PFSK-1 (cell line): ENCODE results near the gene SGMS2.

Source experiments
- FOXP2 ChIP-seq: optimal IDR thresholded peaks from 2 replicates; pipeline ENCODE3; 2011; ENCODE audit warnings: borderline replicate concordance, control low read depth, inconsistent platforms; ENCODE audit not compliant: insufficient read depth; ENCODE audit errors: extremely low read length, extremely low read depth
- POLR2AphosphoS5 ChIP-seq: IDR thresholded peaks from 2 replicates; pipeline ENCODE4 v1.6.1; 2012; ENCODE audit warnings: low read depth, mild to moderate bottlenecking, control low read depth, low read length, moderate library complexity
- SIN3A ChIP-seq: IDR thresholded peaks from 2 replicates; pipeline ENCODE4 v1.6.1; 2012; ENCODE audit warnings: mild to moderate bottlenecking, low read length, moderate library complexity, borderline replicate concordance; ENCODE audit not compliant: insufficient read depth
- TAF1 ChIP-seq: IDR thresholded peaks from 2 replicates; pipeline ENCODE4 v1.6.1; 2012; ENCODE audit warnings: low read length, control low read depth, borderline replicate concordance; ENCODE audit not compliant: insufficient read depth
- TF ChIP-seq, protein P1 (sequence below), 2 experiments: IDR thresholded peaks; 2 replicates each; pipeline versions ENCODE4 v1.6.1 to v1.8.0; 2011 to 2012; ENCODE audit warnings: low read depth in 2 of 2, low read length in 2 of 2, control low read depth in 1 of 2, inconsistent platforms in 1 of 2, mild to moderate bottlenecking in 1 of 2, moderate library complexity in 1 of 2; ENCODE audit not compliant: insufficient read depth in 1 of 2

SGMS2 gene

DNA sequence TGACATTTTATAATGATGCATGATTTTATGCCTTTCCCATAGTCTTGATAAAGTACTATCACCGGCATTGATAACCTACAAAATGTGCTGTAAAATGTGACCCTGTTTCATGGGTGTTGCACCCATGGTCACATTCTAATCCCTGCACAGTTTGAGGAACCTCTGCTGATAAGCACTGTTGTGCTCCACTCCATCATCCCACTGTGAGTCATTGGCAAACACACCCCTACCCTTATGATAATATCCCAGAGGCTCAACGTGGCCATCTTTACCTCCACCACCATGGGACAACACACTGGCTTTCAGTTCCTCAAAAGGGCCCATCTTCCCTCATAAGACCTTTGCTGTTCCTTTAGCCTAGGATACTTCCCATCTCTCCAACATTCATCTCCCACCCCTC lies 32.0 kb upstream of the SGMS2 start:
- TF ChIP-seq, protein P1, sequence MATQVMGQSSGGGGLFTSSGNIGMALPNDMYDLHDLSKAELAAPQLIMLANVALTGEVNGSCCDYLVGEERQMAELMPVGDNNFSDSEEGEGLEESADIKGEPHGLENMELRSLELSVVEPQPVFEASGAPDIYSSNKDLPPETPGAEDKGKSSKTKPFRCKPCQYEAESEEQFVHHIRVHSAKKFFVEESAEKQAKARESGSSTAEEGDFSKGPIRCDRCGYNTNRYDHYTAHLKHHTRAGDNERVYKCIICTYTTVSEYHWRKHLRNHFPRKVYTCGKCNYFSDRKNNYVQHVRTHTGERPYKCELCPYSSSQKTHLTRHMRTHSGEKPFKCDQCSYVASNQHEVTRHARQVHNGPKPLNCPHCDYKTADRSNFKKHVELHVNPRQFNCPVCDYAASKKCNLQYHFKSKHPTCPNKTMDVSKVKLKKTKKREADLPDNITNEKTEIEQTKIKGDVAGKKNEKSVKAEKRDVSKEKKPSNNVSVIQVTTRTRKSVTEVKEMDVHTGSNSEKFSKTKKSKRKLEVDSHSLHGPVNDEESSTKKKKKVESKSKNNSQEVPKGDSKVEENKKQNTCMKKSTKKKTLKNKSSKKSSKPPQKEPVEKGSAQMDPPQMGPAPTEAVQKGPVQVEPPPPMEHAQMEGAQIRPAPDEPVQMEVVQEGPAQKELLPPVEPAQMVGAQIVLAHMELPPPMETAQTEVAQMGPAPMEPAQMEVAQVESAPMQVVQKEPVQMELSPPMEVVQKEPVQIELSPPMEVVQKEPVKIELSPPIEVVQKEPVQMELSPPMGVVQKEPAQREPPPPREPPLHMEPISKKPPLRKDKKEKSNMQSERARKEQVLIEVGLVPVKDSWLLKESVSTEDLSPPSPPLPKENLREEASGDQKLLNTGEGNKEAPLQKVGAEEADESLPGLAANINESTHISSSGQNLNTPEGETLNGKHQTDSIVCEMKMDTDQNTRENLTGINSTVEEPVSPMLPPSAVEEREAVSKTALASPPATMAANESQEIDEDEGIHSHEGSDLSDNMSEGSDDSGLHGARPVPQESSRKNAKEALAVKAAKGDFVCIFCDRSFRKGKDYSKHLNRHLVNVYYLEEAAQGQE (IDR thresholded peaks at IDR 0.05; ENCODE audit: insufficient read depth in 1 of 2, low read depth in 2 of 2, low read length in 2 of 2), result no peak
- no peak for TF ChIP-seq FOXP2
- TF ChIP-seq SIN3A, result no peak
- TF ChIP-seq POLR2AphosphoS5, result no peak
- no peak for TF ChIP-seq TAF1

DNA sequence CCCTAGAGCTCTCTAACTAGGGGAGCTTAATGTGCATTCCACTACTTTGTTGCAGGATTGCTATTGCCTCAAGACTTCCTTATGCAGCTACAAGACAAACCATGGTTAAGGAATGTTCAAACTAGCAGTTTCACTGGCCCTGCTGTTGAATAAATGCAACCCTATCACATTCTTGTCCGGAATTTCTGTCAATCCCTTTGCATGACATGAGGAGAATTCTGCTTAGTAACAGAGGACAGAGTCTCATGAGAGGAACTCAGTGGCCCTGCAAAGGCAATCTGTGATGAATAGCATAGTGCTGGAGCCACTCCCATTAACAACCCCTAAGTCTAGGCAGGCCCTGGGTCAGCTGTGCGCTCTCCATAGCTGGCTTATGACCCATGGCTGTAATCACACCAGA lies 30.7 kb upstream of the SGMS2 start:
- no peak for TF ChIP-seq SIN3A
- TF ChIP-seq FOXP2, result no peak
- no peak for TF ChIP-seq TAF1
- no peak for TF ChIP-seq POLR2AphosphoS5
- TF ChIP-seq, protein P1 (IDR thresholded peaks at IDR 0.05; ENCODE audit: insufficient read depth in 1 of 2, low read depth in 2 of 2, low read length in 2 of 2), result no peak

DNA sequence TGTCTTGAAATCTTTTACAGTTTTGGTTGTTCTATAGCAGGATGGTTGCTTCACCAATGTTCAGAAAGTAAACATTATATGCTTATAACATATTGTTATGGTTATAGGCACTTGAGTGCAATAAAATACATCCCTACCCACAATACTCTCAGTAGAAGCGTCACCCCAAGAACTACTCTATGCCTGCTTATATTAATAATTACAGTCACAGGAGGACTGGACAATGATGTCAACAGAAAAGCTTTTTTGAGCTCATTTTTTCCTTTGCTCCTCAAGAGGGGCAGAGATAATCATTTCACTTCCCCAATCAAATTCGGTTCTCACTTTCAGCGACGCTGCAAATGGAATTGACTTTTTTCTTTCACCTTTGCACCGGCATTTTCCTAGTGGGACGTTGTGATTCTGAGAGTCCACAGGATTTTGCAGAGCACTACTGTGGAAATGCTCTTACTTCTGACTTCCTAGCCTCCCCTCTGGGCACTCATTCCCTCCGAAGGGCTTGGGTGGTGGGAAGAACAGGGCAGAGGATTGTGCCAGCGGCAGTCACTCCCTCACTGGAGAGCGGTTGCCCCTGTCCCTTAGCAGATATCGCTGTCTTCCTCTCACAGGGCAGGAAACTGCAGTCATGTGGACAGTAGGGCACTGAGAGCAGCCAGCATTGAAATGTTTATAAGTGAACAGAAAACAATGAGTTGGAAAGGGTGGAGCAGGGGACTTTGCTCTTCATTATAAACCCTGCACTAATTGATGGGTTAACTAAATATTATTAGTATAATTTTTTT lies 24.9 kb upstream of the SGMS2 start:
- TF ChIP-seq, protein P1 (IDR thresholded peaks at IDR 0.05; ENCODE audit: insufficient read depth in 1 of 2, low read depth in 2 of 2, low read length in 2 of 2), result no peak
- TF ChIP-seq FOXP2 (no peak), TAF1 (no peak), SIN3A (no peak), POLR2AphosphoS5 (no peak)

DNA sequence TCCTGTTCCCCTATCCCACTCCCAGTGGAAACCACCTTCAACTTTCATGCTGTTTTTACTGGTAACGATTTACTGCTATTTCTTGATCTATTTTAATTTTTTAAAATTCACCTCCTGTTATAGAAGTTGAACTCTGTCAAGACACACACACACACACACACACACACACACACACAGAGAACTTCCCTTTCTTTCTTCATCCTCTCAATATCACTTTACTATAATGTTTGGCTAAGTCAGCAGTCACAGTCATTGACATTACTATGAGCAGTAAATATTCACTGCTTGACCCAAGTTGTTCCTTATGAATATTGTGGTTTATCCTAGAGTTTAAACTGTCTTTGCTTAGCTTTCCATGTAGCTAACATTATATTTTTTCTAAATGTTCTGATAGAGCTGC lies 24.0 kb upstream of the SGMS2 start:
- no peak for TF ChIP-seq TAF1
- no peak for TF ChIP-seq FOXP2
- TF ChIP-seq POLR2AphosphoS5, result no peak
- TF ChIP-seq, protein P1 (IDR thresholded peaks at IDR 0.05; ENCODE audit: insufficient read depth in 1 of 2, low read depth in 2 of 2, low read length in 2 of 2), result no peak
- TF ChIP-seq SIN3A, result no peak
